ENCODE data around the gene POLRMT. TPM values are rescaled to one million over a fixed set of nuclear protein-coding genes. Genes with fewer than 3 reads are reported as not detected.
A peak's percentile ranks its signal among the peaks of the same experiment; 100 is the strongest.

The POLRMT gene
- total RNA-seq, 1 experiment from 2014 or later = 104 TPM

- H2BK12ac ChIP-seq (ENCODE audit: insufficient read length, low read depth, low read length) = no peak overlapping the region
- no peak overlapping the region for H4K8ac ChIP-seq (replicated peaks; ENCODE audit: insufficient read length, low read depth, low read length)
- H3K4me1 ChIP-seq (ENCODE audit: insufficient read depth, low read length) = no peaks in the 10 kb centered on the region
- H2BK120ac ChIP-seq (ENCODE audit: low read depth, low read length, poor library complexity, severe bottlenecking) = no peak overlapping the region
- H3K9me3 Mint-ChIP-seq = no peaks in the 10 kb centered on the region
- TF ChIP-seq CTCF (conservative IDR thresholded peaks at IDR 0.05) = no peak
- H3K27ac Mint-ChIP-seq = peak overlapping the region; percentile 39 to 93 (median 80); a peak in 3 of 7 replicates
- no peak overlapping the region for H3K4me3 Mint-ChIP-seq
- no peak overlapping the region for H3K18ac ChIP-seq (ENCODE audit: insufficient read length, low read depth, low read length)
- no peak overlapping the region for H4K5ac ChIP-seq (ENCODE audit: insufficient read length, low read depth, low read length)
- peaks cover 11 to 31% (median 18%) of the 10 kb centered on the region in 3 experiments for H3K36me3 Mint-ChIP-seq (ENCODE audit: insufficient read depth in 1 of 3, low read depth in 3 of 3)
- no peak overlapping the region for H2BK5ac ChIP-seq (ENCODE audit: insufficient read length, low read length)
- no peaks in the 10 kb centered on the region for H3K4me1 Mint-ChIP-seq
- H3K4ac ChIP-seq (ENCODE audit: low read depth, low read length) = no peak overlapping the region
- no peak overlapping the region for H3K27ac ChIP-seq (ENCODE audit: insufficient read length, low read depth, low read length)
- no peak overlapping the region for H3T11ph ChIP-seq (ENCODE audit: low read length)
- H2AFZ ChIP-seq (ENCODE audit: low read length) = no peak overlapping the region
- no peak overlapping the region for H3K4me2 ChIP-seq (ENCODE audit: insufficient read depth, insufficient read length, low read length)
- H3K27me3 Mint-ChIP-seq (ENCODE audit: low read depth) = no peaks in the 10 kb centered on the region
- H3K14ac ChIP-seq (ENCODE audit: insufficient read depth, low read length) = no peak overlapping the region
- no peak overlapping the region for H3K56ac ChIP-seq (ENCODE audit: insufficient read length, low read depth, low read length)
- no peaks in the 10 kb centered on the region for H4K20me1 ChIP-seq (ENCODE audit: control insufficient read depth, insufficient read depth, insufficient read length)
- no peaks in the 10 kb centered on the region; the same call in 1 of the 2 replicates for H3K79me2 ChIP-seq (ENCODE audit: insufficient read depth, low read length)
- no peaks in the 10 kb centered on the region for H3K27me3 ChIP-seq (ENCODE audit: insufficient read depth, low read length)
- H2AK5ac ChIP-seq (ENCODE audit: insufficient read length, low read length) = no peak overlapping the region
- no peaks in the 10 kb centered on the region for H3K23me2 ChIP-seq (ENCODE audit: insufficient read length, low read depth, low read length, poor library complexity, severe bottlenecking)
- no peak overlapping the region for H3K9ac ChIP-seq (ENCODE audit: extremely low read depth, insufficient read length, low read length)
- no peak overlapping the region for H4K91ac ChIP-seq (ENCODE audit: insufficient read length, low read depth, low read length)
- H3K9me3 ChIP-seq (ENCODE audit: control insufficient read depth, low read depth, low read length) = no peaks in the 10 kb centered on the region
- H3K23ac ChIP-seq (ENCODE audit: insufficient read length, low read depth, low read length) = no peak overlapping the region
- H3K79me1 ChIP-seq (ENCODE audit: insufficient read depth, low read depth, low read length, poor library complexity, severe bottlenecking) = no peaks in the 10 kb centered on the region
- DNase-seq = no peak
- WGBS (ENCODE audit: extremely low coverage, insufficient read length, low lambda C conversion rate) = no CpG with 5 or more reads among the region's 62 CpGs
- H2BK20ac ChIP-seq (ENCODE audit: low read depth, low read length, poor library complexity, severe bottlenecking) = no peak overlapping the region
- H2BK15ac ChIP-seq (ENCODE audit: low read depth, low read length) = no peak overlapping the region
These were observed 12.8 kb upstream of the POLRMT start for GRCh38 chr19:645912-646778.
